ENCODE measurements around the gene TAOK1. TPM values are rescaled to one million over a fixed set of nuclear protein-coding genes. Genes with fewer than 3 reads are reported as not detected.

TAOK1 gene
- total and polyA plus RNA-seq, 2 experiments from 2014 or later, result 5.2 to 46.1 TPM

GRCh38 chr17:29386760-29387159, 3.4 kb upstream of the TAOK1 start:
- no peak overlapping the region for H3K4me2 ChIP-seq
- peaks cover 14% of the 10 kb centered on the region for H3K79me2 ChIP-seq
- H4K20me1 ChIP-seq (ENCODE audit: insufficient read depth, poor library complexity, severe bottlenecking), result peaks cover 6% of the 10 kb centered on the region
- no peak for TF ChIP-seq EZH2 (IDR thresholded peaks at IDR 0.05; ENCODE audit: borderline replicate concordance)
- no peak for TF ChIP-seq CTCF (IDR thresholded peaks at IDR 0.05; ENCODE audit: poor library complexity)
- TF ChIP-seq EZH2phosphoT487 (IDR thresholded peaks at IDR 0.05; ENCODE audit: low read depth, severe bottlenecking, unreplicated experiment), result no peak
- WGBS (ENCODE audit: low lambda C conversion rate, missing lambda C conversion rate), result 90% methylated on average over 4 of the region's 4 CpGs
- H3K36me3 ChIP-seq (replicated peaks; ENCODE audit: insufficient read depth, low read depth), result no peaks in the 10 kb centered on the region
- H3K9me3 ChIP-seq (ENCODE audit: low read depth), result no peaks in the 10 kb centered on the region
- no peak overlapping the region for H3K27ac ChIP-seq
- DNase-seq (ENCODE audit: low spot score), result no peak
- no peaks in the 10 kb centered on the region for H3K27me3 ChIP-seq
- H3K9me2 ChIP-seq (replicated peaks; ENCODE audit: insufficient read depth), result no peaks in the 10 kb centered on the region
- no peaks in the 10 kb centered on the region for H3K4me1 ChIP-seq (ENCODE audit: insufficient read depth)
- no peak overlapping the region for H2AFZ ChIP-seq
- H3K4me3 ChIP-seq, result no peak overlapping the region

- Histone ChIP-seq H3K4me1 (ENCODE audit: insufficient read depth) (peaks cover 11% of the 10 kb centered on the region), H3K9me3 (ENCODE audit: low read depth) (no peaks in the 10 kb centered on the region), H3K9me2 (replicated peaks; ENCODE audit: insufficient read depth) (no peaks in the 10 kb centered on the region), H3K4me3 (no peak overlapping the region), H3K27me3 (no peaks in the 10 kb centered on the region), H4K20me1 (ENCODE audit: insufficient read depth, poor library complexity, severe bottlenecking) (peaks cover 28% of the 10 kb centered on the region), H3K79me2 (peaks cover 36% of the 10 kb centered on the region), H3K27ac (no peak overlapping the region), H3K4me2 (no peak overlapping the region), H3K36me3 (replicated peaks; ENCODE audit: insufficient read depth, low read depth) (no peaks in the 10 kb centered on the region), H2AFZ (no peak overlapping the region)
- no peak for TF ChIP-seq CTCF (IDR thresholded peaks at IDR 0.05; ENCODE audit: poor library complexity)
- no peak for TF ChIP-seq EZH2phosphoT487 (IDR thresholded peaks at IDR 0.05; ENCODE audit: low read depth, severe bottlenecking, unreplicated experiment)
- no peak for TF ChIP-seq EZH2 (IDR thresholded peaks at IDR 0.05; ENCODE audit: borderline replicate concordance)
- 90% methylated on average over 8 of the region's 9 CpGs for WGBS (ENCODE audit: low lambda C conversion rate, missing lambda C conversion rate)
- DNase-seq (ENCODE audit: low spot score), result no peak
Measured at GRCh38 chr17:29388937-29389336, 1.2 kb upstream of the TAOK1 start.

GRCh38 chr17:29390851-29391631, 878 bp downstream of the TAOK1 start:
- peak overlapping the region; percentile 54 for H2AFZ ChIP-seq
- no peaks in the 10 kb centered on the region for H3K9me2 ChIP-seq (replicated peaks; ENCODE audit: insufficient read depth)
- H3K4me3 ChIP-seq, result peak overlapping the region; percentile 94
- no peaks in the 10 kb centered on the region for H3K36me3 ChIP-seq (replicated peaks; ENCODE audit: insufficient read depth, low read depth)
- peak overlapping the region; percentile 79 for H3K4me2 ChIP-seq
- no peaks in the 10 kb centered on the region for H3K27me3 ChIP-seq
- peak; percentile 62 for DNase-seq (ENCODE audit: low spot score)
- 2% methylated on average over 22 of the region's 28 CpGs for WGBS (ENCODE audit: low lambda C conversion rate, missing lambda C conversion rate)
- H3K79me2 ChIP-seq, result peaks cover 57% of the 10 kb centered on the region
- peaks cover 47% of the 10 kb centered on the region for H4K20me1 ChIP-seq (ENCODE audit: insufficient read depth, poor library complexity, severe bottlenecking)
- peak overlapping the region; percentile 99 for H3K27ac ChIP-seq
- H3K4me1 ChIP-seq (ENCODE audit: insufficient read depth), result peaks cover 11% of the 10 kb centered on the region
- no peaks in the 10 kb centered on the region for H3K9me3 ChIP-seq (ENCODE audit: low read depth)
- TF ChIP-seq EZH2phosphoT487 (IDR thresholded peaks at IDR 0.05; ENCODE audit: low read depth, severe bottlenecking, unreplicated experiment) (no peak), EZH2 (IDR thresholded peaks at IDR 0.05; ENCODE audit: borderline replicate concordance) (no peak), CTCF (IDR thresholded peaks at IDR 0.05; ENCODE audit: poor library complexity) (no peak)

All from hepatocyte (in vitro differentiated cells).